HG03139 (cell line): Measurements from ENCODE around the gene OR5K2.

Experiments
- ATAC-seq: cut with Tn5 transposase; IDR thresholded peaks from one replicate; pipeline ENCODE4 v1.9.1; 2021; ENCODE audit not compliant: unreplicated experiment

The OR5K2 gene

DNA sequence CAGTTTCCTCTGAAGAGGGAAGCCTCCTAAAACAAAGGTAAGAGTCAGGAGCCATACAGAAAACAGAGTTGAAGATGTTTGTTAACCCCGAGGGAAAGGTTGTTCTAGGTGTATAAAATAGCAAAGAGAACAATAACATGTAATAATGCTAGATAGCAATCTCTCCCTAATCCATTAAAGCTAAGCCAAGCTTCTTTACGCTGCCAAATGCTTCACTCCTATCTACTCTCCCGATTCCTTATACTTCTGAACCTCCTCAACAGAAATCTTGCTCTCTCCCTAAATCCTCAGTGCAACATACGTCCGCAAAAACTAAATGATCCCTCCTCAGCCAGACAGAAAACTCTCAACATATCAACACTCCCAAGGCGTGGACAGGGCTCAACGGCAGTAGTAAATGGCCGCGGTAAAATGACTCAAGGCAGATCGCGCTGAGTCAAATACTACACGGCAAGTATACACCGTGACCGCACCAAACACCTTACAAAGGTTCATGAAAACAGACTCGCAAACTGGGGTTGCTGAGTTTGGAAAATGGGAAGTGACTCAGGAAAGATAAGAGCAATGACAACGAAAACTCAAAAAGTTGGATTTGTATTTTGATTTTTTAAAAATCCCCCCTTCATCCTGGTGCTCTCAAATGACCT, 24.5 kb downstream of the OR5K2 start:
- ATAC-seq: peak; percentile 42

- ATAC-seq: peak; percentile 81
Observed at GRCh38 chr3:98522544-98523281, 25.2 kb downstream of the OR5K2 start, which contains the start of gene CLDND1. Gene CLDND1, minus strand, starts transcription at chr3:98522902. Its CDS starts 1,478 bp downstream, at chr3:98521424.

GRCh38 chr3:98525494-98525893, 28.0 kb downstream of the OR5K2 start:
- ATAC-seq: no peak

- no peak for ATAC-seq
Observed at GRCh38 chr3:98528474-98529346, 31.2 kb downstream of the OR5K2 start.

DNA sequence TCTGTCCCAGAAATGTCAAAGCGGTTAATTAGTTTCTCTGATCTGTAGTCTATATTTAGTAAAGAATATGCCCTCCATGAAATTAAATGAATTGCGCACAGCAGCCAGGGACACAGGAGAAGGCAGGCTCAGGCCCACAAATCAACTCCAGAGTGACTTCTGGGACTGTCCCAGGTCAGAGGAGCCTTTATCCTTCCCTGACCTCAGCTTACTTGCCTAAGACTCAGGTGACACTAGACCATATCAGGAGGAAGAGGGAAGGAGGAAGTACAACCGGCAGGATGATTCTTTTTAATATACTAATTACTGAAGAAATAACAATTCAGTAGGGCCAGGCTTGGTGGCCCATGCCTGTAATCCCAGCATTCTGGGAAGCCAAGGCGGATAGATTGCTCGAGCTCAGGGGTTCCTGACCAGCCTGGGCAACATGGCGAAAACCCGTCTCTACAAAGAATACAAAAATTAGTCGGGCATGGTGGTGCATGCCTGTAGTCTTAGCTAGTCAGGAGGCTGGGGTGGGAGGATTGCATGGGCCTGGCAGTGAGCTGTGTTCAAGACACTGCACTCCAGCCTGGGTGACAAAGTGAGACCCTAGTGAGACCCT, 32.5 kb downstream of the OR5K2 start:
- no peak for ATAC-seq

GRCh38 chr3:98530676-98531075, 33.2 kb downstream of the OR5K2 start:
- no peak for ATAC-seq

DNA sequence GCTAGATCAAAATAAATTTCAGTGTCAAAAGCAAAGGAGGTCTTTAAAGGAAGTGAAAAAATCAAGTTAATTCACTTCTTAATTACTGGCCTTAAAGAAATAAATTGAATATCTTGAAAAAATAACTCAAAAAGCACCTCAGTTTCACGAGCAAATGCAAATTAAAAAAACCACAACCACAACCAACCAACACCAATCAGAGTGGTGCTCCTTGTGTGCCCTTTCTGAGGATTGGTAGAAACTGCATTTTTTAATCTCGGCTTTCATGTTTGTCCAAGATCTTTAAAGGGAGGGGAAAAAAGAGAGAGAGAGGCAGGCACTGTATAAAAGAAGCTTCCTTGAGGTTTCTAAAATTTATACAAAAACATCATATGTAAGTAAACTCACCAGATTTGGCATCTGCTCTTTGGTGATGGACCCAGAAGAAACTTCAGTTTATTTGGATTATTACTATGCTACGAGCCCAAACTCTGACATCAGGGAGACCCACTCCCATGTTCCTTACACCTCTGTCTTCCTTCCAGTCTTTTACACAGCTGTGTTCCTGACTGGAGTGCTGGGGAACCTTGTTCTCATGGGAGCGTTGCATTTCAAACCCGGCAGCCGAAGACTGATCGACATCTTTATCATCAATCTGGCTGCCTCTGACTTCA, 34.3 kb downstream of the OR5K2 start, which contains the start of gene GPR15:
GPR15 (plus strand) TSS at position 357 of the 653 bp plus-strand sequence; CDS start at position 413, 56 bp downstream.
- ATAC-seq: peak; percentile 24

GRCh38 chr3:98532275-98532637, 34.8 kb downstream of the OR5K2 start:
- ATAC-seq: no peak

- no peak for ATAC-seq
Observed at GRCh38 chr3:98532709-98533571, 35.5 kb downstream of the OR5K2 start.

GRCh38 chr3:98534168-98534567, 36.7 kb downstream of the OR5K2 start:
- ATAC-seq: no peak

DNA sequence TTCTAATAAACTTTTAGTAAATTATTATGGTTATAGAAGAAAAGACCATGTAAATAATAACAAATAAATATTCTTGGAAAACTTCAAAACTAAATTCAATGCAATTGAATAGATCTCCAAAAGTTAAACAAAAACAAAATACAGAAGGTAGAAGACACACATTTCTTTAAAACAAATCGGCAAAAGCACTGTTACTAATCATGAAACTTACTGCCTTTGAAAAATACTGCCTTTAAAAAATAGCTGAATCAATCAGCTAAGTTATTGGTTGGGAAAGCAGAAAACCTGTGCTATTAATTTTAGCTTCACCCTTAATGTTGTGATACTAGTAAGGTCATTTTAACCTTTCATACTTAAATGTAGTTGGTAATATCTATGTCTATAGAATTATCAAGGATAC, 37.3 kb downstream of the OR5K2 start:
- no peak for ATAC-seq

GRCh38 chr3:98536456-98537017, 39.1 kb downstream of the OR5K2 start:
- ATAC-seq: peak; percentile 74

- peak; percentile 36 for ATAC-seq
Observed at GRCh38 chr3:98540346-98540745, 42.9 kb downstream of the OR5K2 start.

- ATAC-seq: no peak
Observed at GRCh38 chr3:98541695-98542094, 44.2 kb downstream of the OR5K2 start.

DNA sequence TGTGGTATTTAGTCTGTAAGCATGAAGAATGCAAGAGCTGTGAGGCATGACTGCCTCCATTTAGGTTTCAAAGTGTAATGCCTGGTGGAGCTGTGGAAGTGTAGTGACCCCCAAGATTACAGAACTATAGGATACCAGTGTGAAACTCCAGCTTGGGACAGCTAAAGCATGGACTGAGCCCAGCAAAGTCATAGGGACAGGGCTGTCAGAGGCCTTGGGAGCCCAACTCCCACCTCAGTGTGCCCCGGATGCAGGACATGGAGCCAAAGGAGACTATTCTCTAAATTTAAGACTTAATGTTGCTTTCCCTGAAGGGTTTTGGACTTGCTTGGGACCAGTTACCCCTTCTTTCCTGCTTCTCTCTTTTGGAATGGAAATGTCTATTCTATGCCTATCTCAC, 45.1 kb downstream of the OR5K2 start:
- ATAC-seq: no peak

DNA sequence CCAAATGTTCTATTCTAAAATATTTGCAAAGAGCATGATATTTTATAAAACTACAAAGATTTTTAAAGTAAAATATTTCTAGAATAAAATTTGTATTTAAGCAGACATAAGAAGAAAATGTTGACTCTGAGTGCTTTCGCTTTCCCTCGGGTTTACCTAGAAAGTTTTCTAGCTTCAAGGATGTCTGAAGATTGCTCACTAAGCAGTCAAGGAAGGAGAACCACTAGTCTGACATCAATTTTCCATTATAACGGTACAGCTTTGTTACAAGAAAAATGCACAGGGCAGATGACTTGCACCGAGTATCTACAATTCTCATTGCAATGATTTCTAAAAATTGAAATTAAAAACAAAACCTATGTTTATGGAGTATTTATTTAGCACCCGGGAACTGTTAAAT, 48.5 kb downstream of the OR5K2 start:
- ATAC-seq: peak; percentile 44
